NCI-H187 treated with DMSO at 0.1 percent for 48 hours (cell line): Measurements from ENCODE around the gene FAM241B.

ENCODE experiments used
- DNase-seq: peaks from one replicate; lab custom pipeline; 2025; lab: John Stamatoyannopoulos, UW

Gene FAM241B

DNA sequence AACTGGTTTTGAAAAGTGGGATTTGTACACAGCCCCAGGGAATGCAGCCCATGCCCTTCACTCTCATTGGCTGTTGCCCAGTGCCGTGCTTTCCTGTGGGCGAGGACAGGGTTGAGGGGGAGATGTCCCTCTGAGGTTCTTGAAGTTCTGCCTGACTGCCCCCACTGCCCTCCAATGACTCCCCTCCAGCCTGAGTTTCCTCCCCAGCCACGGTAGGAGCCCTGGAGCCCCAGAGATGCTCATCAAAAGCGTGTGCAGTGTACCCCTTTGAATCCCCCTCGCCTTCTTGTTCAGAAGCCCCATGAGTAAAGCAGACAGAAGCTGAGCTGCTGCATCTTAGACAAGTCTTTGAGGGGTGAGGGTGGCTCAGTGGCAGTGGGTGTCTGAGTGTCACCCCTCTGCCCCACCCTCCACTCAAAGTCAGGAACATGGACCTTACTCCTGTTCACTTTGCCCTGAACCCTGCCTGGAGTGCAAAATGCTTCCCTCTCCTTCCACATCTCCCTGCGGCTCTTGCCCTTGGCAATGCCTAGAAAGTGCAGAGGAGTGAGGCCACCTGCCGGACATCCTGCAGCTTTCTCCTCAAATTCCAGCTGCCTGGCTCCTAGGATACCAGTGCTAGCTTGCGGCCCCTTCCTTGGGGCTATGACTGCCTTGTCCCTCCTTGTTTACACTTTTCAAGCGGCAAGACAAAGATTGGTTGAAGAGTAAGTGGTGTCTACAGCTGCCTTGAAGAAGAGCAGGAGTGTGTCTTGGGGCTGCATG, 19.9 kb downstream of the FAM241B start:
- DNase-seq, result no peak

DNA sequence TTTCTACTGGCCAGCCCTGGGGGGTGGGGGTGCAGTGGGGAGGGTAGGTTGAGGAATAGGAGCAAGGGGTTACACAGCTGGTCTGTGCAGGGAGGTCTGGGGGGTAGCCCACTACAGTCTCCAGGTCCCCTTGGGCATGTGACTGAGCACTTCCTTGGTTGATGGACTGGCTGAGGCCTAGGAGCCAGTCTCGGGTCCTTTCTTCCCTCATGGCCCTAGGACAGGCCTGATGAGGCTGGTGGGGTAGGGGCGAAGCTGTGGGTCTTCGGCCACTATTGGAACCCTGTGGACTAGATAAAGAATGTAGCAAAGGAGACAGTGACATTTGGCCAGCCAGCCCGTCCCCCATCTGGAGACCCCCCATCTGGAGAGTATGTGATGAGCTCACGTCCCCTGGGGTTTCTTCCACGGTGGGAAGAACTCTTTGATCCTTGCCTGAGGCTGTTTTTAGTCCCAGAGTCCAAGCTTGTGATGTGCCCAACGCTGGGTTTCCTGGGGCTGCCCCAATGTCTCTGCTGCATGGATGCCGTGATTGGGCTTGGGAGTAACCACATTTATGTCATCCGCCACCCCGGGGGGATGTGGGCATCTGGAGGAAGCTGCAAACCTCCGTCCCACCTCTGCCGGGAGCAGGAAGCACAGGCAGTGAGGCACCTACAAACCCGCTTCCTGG, 20.7 kb downstream of the FAM241B start:
- no peak for DNase-seq

GRCh38 chr10:69651362-69651761, 21.3 kb downstream of the FAM241B start:
- no peak for DNase-seq

GRCh38 chr10:69652111-69652856, 22.2 kb downstream of the FAM241B start:
- no peak for DNase-seq

- DNase-seq, result no peak
Observed at GRCh38 chr10:69652857-69653199, 22.8 kb downstream of the FAM241B start.

DNA sequence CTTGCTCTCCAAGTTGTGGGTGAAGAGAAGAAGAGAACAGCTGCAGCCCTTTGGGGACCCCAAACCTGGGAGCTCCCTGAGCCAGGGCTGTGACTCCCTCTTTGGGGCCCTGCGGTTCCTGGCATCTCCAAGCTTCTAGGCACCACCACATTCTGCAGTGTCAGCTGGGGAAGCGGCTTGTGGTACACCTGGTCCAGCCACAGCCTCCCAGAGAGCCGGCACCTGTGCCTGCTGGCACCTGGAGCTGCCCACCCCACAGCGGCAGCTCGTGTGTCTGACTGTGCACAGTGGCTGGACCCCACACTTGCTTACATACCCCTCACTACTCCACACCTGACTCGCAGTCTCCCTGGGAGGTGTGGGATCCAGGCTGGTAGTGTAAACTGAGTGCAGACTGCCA, 23.5 kb downstream of the FAM241B start:
- DNase-seq, result no peak

- DNase-seq, result no peak
Observed at GRCh38 chr10:69655124-69655867, 25.2 kb downstream of the FAM241B start.

- DNase-seq, result no peak
Observed at GRCh38 chr10:69655868-69656555, 26.0 kb downstream of the FAM241B start.

- DNase-seq, result no peak
Observed at GRCh38 chr10:69656742-69657269, 26.8 kb downstream of the FAM241B start.

DNA sequence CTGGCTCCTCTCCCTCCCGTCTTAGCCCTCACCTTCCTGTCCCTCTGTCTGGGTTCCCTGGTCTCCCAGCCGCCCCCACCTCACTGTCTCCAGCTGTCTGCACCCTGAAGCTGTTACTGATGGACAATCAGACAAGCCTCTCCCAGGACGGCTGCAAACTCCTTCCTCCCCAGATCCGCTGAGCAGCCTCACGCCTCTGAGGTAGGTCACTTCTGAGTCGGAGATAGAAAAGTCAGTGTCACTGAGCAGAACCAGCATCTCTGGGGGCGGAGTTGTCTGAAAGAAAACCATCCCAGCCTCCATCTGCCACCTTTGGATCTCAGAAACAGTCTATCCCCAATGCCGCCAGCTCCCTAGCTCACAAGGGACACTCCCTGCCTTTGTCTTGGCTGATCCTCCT, 27.4 kb downstream of the FAM241B start:
- DNase-seq, result no peak

DNA sequence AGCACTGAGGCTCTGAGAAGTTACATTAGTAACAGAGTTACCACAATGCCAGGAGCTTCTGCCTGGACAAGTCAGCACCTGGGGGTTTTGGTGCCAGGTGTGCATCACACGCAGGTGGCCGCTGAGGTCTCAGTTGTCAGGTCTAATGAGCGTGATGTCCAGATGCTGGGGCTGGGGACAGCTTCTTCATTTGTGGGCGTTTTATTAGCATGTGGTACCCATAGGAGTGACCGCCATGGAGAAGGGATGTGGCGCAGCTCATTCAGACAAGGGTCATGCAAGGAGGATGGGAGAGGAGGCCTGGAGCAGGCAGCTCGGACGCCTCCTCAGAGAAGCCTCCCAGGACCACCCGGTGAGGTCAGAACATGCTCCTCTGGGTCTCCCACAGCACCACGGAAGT, 27.8 kb downstream of the FAM241B start:
- DNase-seq, result no peak

DNA sequence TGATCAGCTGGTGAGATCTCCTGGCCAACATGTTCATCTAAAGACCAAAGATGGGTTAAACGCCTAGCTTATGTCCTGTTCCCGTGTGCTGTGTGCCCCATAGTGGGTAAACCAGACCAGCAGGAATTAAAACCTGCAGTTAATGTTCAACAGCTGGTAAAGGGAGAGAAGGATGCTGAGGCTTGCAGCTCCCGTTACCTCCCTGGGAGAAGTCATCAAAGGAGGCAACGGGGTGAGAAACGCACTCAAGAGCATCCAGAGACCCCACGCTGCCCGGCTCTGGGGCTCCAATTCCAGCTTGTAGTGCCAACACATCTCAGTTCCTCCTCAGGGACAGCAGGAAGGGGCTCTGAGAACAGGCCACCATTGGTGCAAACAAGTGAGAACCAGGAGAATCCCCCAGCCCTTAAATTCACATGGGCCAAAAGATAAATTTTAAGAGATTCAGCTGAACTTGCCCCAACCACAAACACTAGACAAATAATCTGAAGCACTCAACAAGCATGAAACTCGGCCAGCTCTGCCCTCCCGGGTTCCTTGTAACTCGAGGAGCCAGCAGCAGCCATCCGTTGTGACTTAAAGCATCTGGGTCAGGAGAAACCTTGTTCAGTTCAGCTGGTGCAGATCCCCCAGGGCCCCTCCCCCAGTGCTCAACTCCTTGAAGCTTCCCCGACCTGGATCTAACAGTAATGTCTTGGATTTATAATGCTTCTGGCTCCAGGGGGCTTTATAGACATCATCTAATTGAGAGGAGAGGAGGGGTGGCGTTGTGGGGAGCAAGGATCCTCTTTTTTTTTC, 29.4 kb downstream of the FAM241B start:
- DNase-seq, result no peak

GRCh38 chr10:69660296-69660695, 30.2 kb downstream of the FAM241B start:
- no peak for DNase-seq

GRCh38 chr10:69661414-69662172, 31.5 kb downstream of the FAM241B start:
- DNase-seq, result no peak

GRCh38 chr10:69662173-69662877, 32.3 kb downstream of the FAM241B start:
- DNase-seq, result no peak

DNA sequence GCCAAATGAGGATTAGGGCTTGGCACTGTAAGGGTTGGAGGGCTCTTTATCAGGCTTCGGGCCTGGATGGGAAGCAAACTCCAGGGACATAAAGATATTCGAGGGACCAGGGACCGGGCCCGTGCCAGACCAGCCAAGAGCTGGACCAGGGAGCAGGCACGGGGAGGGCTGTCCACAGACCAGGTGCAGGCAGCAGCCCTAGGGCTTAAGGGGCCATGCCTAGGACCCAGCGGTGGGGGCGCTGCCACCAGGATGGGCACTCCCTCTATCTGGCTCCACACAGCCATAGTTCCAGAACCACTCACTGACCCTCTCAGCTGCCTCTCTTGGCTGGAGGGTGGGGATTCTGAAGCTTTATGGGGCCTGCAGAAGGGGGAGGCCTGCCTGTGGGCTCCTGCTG, 32.9 kb downstream of the FAM241B start:
- DNase-seq, result no peak

DNA sequence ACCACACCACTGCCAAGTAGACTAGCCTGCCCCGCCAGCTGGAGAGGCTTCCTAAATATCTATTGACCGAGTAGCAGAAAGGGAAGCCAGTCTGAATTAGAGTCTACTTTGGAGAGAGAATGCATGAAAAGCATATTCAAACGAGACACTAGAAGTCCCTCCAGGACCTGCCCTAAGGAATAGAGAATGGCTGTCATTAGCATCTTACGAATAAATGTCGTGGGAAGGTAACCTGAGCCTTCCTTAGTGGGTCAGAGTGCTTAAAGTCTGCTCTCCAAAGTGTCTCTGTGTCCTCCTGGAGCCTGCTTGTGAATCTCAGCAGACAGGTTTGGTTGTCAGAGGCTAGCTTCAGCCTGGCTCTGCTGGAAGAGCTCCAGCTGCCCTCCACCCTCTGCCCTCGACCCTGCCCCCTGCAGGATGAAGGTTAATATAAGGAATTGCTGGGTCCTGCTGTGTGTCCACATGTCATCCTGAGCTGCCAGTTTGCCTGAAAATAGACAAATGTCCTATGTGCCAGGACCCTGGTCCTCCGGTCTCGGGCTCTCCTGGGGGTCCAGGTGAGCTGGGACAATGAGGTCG, 33.4 kb downstream of the FAM241B start:
- no peak for DNase-seq

DNA sequence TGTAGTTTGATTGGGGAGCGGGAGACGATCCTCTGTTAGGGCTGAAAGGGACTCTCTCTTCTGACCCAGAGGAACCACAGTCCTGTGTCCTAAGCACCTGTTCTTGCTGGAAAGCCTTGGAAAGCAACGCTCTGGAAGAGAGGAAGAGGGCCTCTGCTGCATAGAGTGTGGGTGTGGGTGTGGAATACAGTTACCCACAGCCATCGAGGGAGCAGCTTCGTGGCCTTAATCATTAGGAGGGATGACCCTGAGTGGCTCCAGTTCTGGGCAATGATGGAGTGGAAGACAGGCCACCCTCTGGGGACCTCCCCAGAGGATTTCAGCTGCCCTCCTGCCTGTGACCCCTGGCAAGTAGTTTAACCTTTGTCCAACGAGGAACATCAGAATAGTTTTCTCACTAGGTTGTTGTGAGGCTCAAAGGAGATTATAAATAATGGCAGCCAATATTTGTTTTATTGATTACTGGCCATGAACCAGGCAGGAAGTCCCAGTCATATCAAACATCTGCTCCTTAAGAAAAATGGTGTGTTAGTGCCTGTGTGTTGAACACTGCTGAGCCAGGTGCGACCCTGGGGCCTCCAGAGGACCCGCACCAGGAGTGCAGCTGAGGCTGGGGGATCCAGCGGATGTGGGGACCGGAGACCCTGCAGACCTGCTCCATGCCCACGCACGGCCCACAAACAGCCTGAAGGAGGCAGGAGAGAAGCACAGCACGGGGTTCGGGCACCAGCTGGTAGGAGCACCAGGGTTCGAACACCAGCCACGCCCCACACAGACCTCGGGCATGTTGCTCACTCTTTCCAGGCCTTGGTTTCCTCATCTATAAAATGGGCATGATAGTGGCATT, 35.6 kb downstream of the FAM241B start:
- DNase-seq, result no peak
